ENCODE measurements around the gene ST3GAL4. TPM values are rescaled to one million over a fixed set of nuclear protein-coding genes. Genes with fewer than 3 reads are reported as not detected.

Gene ST3GAL4
- total RNA-seq, 4 donors from 2014 or later, result 11.8 to 53.3 (median 34.8) TPM

- no peak overlapping the region for H3K27ac ChIP-seq
- H3K9me3 ChIP-seq, result no peaks in the 10 kb centered on the region
- intact Hi-C loops (cut with DNase I; ENCODE audit: low total_unique reads), result no loop called here
- no peak for DNase-seq
- H3K4me1 ChIP-seq, result no peaks in the 10 kb centered on the region
- no peaks in the 10 kb centered on the region for H3K36me3 ChIP-seq
- H3K27me3 ChIP-seq, result no peaks in the 10 kb centered on the region
- H3K4me3 ChIP-seq, result no peak overlapping the region
- TF ChIP-seq POLR2A (IDR thresholded peaks at IDR 0.05) (no peak), CTCF (IDR thresholded peaks at IDR 0.05) (no peak)
These were observed 25.8 kb upstream of the ST3GAL4 start for GRCh38 chr11:126329644-126330211.

GRCh38 chr11:126331286-126331685 is 24.2 kb upstream of the ST3GAL4 start:
- Histone ChIP-seq H3K27ac (no peak overlapping the region), H3K4me3 (no peak overlapping the region), H3K36me3 (no peaks in the 10 kb centered on the region), H3K4me1 (no peaks in the 10 kb centered on the region), H3K27me3 (no peaks in the 10 kb centered on the region), H3K9me3 (no peaks in the 10 kb centered on the region)
- no peak for DNase-seq
- intact Hi-C loops (cut with DNase I; ENCODE audit: low total_unique reads), result no loop called here
- TF ChIP-seq CTCF (IDR thresholded peaks at IDR 0.05), result no peak
- TF ChIP-seq POLR2A (IDR thresholded peaks at IDR 0.05), result no peak

- Histone ChIP-seq H3K27ac (peak overlapping the region in 1 of 2 donors; percentile 56), H3K9me3 (no peaks in the 10 kb centered on the region), H3K27me3 (no peaks in the 10 kb centered on the region), H3K4me3 (no peak overlapping the region), H3K4me1 (no peaks in the 10 kb centered on the region), H3K36me3 (no peaks in the 10 kb centered on the region)
- TF ChIP-seq CTCF (IDR thresholded peaks at IDR 0.05) (no peak), POLR2A (IDR thresholded peaks at IDR 0.05) (no peak)
- DNase-seq, result peak; percentile 52 to 79
- intact Hi-C loops (cut with DNase I; ENCODE audit: low total_unique reads), result no loop called here
These were observed 23.2 kb upstream of the ST3GAL4 start for GRCh38 chr11:126332221-126332711.

GRCh38 chr11:126333142-126333541 is 22.3 kb upstream of the ST3GAL4 start:
- no peak for DNase-seq
- intact Hi-C loops (cut with DNase I; ENCODE audit: low total_unique reads), result no loop called here
- Histone ChIP-seq H3K27me3 (no peaks in the 10 kb centered on the region), H3K27ac (no peak overlapping the region), H3K9me3 (no peaks in the 10 kb centered on the region), H3K4me3 (no peak overlapping the region), H3K36me3 (no peaks in the 10 kb centered on the region), H3K4me1 (no peaks in the 10 kb centered on the region)
- TF ChIP-seq CTCF (IDR thresholded peaks at IDR 0.05) (no peak), POLR2A (IDR thresholded peaks at IDR 0.05) (no peak)

- no peak for DNase-seq
- TF ChIP-seq CTCF (IDR thresholded peaks at IDR 0.05) (no peak), POLR2A (IDR thresholded peaks at IDR 0.05) (no peak)
- Histone ChIP-seq H3K27ac (no peak overlapping the region), H3K36me3 (no peaks in the 10 kb centered on the region), H3K27me3 (no peaks in the 10 kb centered on the region), H3K9me3 (no peaks in the 10 kb centered on the region), H3K4me1 (no peaks in the 10 kb centered on the region), H3K4me3 (no peak overlapping the region)
- intact Hi-C loops (cut with DNase I; ENCODE audit: low total_unique reads), result no loop called here
These were observed 20.6 kb upstream of the ST3GAL4 start for GRCh38 chr11:126334659-126335462.
